K562 (cell line): ENCODE results near the gene SYVN1. TPM values are rescaled to one million over a fixed set of nuclear protein-coding genes. Genes with fewer than 3 reads are reported as not detected.

Experiments
- BACH1 ChIP-seq: fragments of 200-800 bp; sonication (Bioruptor generic); IDR thresholded peaks from 2 replicates; pipeline ENCODE4 v1.6.1; 2016; ENCODE audit warnings: missing genetic modification characterization, missing compliant biosample characterization
- CREBBP ChIP-seq: IDR thresholded peaks from one replicate; pipeline ENCODE4 v1.6.1; 2012; ENCODE audit warnings: low read depth, mild to moderate bottlenecking, control low read depth, inconsistent platforms, low read length
- CXXC5 ChIP-seq: fragments of 250-450 bp; sonication (Bioruptor Pico); IDR thresholded peaks from 2 replicates; pipeline ENCODE4 v1.8.0; 2022; ENCODE audit warnings: inconsistent platforms, mild to moderate bottlenecking, moderate library complexity
- E2F8 ChIP-seq: fragments of 450-650 bp; IDR thresholded peaks from 2 replicates; pipeline ENCODE4 v1.7.1; 2018; ENCODE audit warnings: mild to moderate bottlenecking, low read depth; ENCODE audit not compliant: partially characterized antibody
- ERF ChIP-seq: fragments of 450-650 bp; formaldehyde crosslinking; IDR thresholded peaks from 2 replicates; pipeline ENCODE4 v1.4.0; 2020; ENCODE audit warnings: mild to moderate bottlenecking, mixed read lengths
- GABPB2 ChIP-seq: fragments of 250-450 bp; sonication (Bioruptor Pico); conservative IDR thresholded peaks from 2 replicates; pipeline ENCODE4 v1.5.1; 2021; ENCODE audit warnings: mild to moderate bottlenecking
- JUNB ChIP-seq: fragments of 450-650 bp; formaldehyde crosslinking; conservative IDR thresholded peaks from 2 replicates; pipeline ENCODE4 v1.4.0; 2020; ENCODE audit warnings: mild to moderate bottlenecking
- MCM7 ChIP-seq, 2 experiments: fragments of 450-650 bp; IDR thresholded peaks; 2 replicates each; pipeline ENCODE4 v1.6.1; 2016 to 2018
- MLX ChIP-seq, 2 experiments: fragments of 450-650 bp in 1 of 2; sonication (generic) in 1 of 2; formaldehyde crosslinking; conservative IDR thresholded peaks; 2 replicates each; pipeline versions ENCODE4 v1.4.0 to v1.8.1; 2020 to 2022; ENCODE audit warnings: mild to moderate bottlenecking in 1 of 2, missing genetic modification reagents in 1 of 2
- NCOA6 ChIP-seq: fragments of 450-650 bp; IDR thresholded peaks from 2 replicates; pipeline ENCODE4 v1.6.1; 2017; ENCODE audit warnings: mild to moderate bottlenecking
- NFRKB ChIP-seq: fragments of 450-650 bp; IDR thresholded peaks from 2 replicates; pipeline ENCODE4 v1.6.1; 2016; ENCODE audit warnings: low read depth
- POLR2H ChIP-seq: IDR thresholded peaks from 2 replicates; pipeline ENCODE4 v1.6.1; 2016; ENCODE audit warnings: missing genetic modification characterization, low read depth, mild to moderate bottlenecking, control low read depth, missing compliant biosample characterization, moderate library complexity
- POLR3A ChIP-seq: IDR thresholded peaks from 2 replicates; pipeline ENCODE4 v1.6.1; 2011; ENCODE audit warnings: borderline replicate concordance, mild to moderate bottlenecking, moderate library complexity; ENCODE audit not compliant: insufficient read length, insufficient read depth; ENCODE audit errors: extremely low read depth
- SMAD2 ChIP-seq: fragments of 150-350 bp; IDR thresholded peaks from 2 replicates; pipeline ENCODE4 v1.6.1; 2014; ENCODE audit warnings: low read depth, mild to moderate bottlenecking, low read length
- SMARCA4 ChIP-seq: fragments of 450-650 bp; IDR thresholded peaks from 2 replicates; pipeline ENCODE4 v1.6.1; 2016
- THAP7 ChIP-seq: fragments of 250-450 bp; sonication (Bioruptor Pico); IDR thresholded peaks from 2 replicates; pipeline ENCODE4 v1.5.0; 2021
- ZNF175 ChIP-seq: fragments of 200-800 bp; sonication (Bioruptor generic); IDR thresholded peaks from 2 replicates; pipeline ENCODE4 v1.6.1; 2016; ENCODE audit warnings: low read depth, mild to moderate bottlenecking, missing genetic modification characterization, missing compliant biosample characterization
- ZNF384 ChIP-seq: IDR thresholded peaks from 2 replicates; pipeline ENCODE4 v1.6.1; 2012; ENCODE audit warnings: low read depth, low read length, improper control_type of control experiment
- ZNF395 ChIP-seq: fragments of 200-800 bp; sonication (Bioruptor generic); IDR thresholded peaks from 2 replicates; pipeline ENCODE4 v1.6.1; 2017; ENCODE audit warnings: missing genetic modification characterization, missing compliant biosample characterization
- ZNF408 ChIP-seq: fragments of 250-450 bp; sonication (Bioruptor Pico); IDR thresholded peaks from 2 replicates; pipeline ENCODE4 v1.4.0; 2020; ENCODE audit warnings: low read depth, mild to moderate bottlenecking, moderate library complexity
- ZNF79 ChIP-seq: fragments of 250-450 bp; sonication (Bioruptor Pico); IDR thresholded peaks from 2 replicates; pipeline ENCODE4 v1.4.0; 2020; ENCODE audit warnings: low read depth, mild to moderate bottlenecking, moderate library complexity
- polyA plus RNA-seq, 8 experiments: library from polyadenylated mRNA; depleted of rRNA in 4 of 8; stranded (reverse) in 5 of 8; unstranded in 3 of 8; fragments of >200 nt; fragmentation: Nextera tagmentation in 2 of 8; fragmentation: Illumina TruSeq in 1 of 8; extraction: Ambion mirVana in 2 of 8; extraction: Trizol in 1 of 8; gene quantifications; 2 replicates each; pipeline versions ENCODE4 v1.2.1 to v1.2.3, GENCODE V29; 2011 to 2014; ENCODE audit warnings: inconsistent platforms in 1 of 8, missing spikeins in 1 of 8
- total RNA-seq, 7 experiments: library from RNA; depleted of rRNA in 6 of 7; stranded (reverse); fragments of >200 nt in 6 of 7; fragmentation: Illumina TruSeq in 2 of 7; extraction: Trizol in 2 of 7; gene quantifications; 2 replicates each; pipeline versions ENCODE4 v1.2.1 to v1.2.3, GENCODE V29; 2011 to 2021; ENCODE audit warnings: low replicate concordance in 1 of 7

Gene SYVN1
- total and polyA plus RNA-seq, 9 of the 15 experiments (the other 6 are each of a cell fraction or from before 2014, with no cell fraction given), result 0.41 to 47.4 (median 9.9) TPM

- TF ChIP-seq CXXC5, result peak; percentile 88
- TF ChIP-seq ZNF395 (CRISPR knock-in tag), result peak; percentile 48; the same call in 1 of the 2 replicates
- TF ChIP-seq SMARCA4, result no peak
- TF ChIP-seq MCM7 (IDR thresholded peaks at IDR 0.05), result no peak
- no peak for TF ChIP-seq BACH1 (tag)
- peak; percentile 92 for TF ChIP-seq POLR2H (tag)
- no peak for TF ChIP-seq SMAD2
- TF ChIP-seq CREBBP, result no peak
- TF ChIP-seq MLX (CRISPR knock-in tag; conservative IDR thresholded peaks at IDR 0.05), result 0 out of 4 replicates have a peak, but pooled peaks of 1 of the 2 experiments have one; percentile 37
- TF ChIP-seq ERF (CRISPR knock-in tag), result no peak
- TF ChIP-seq POLR3A, result no peak
- no peak for TF ChIP-seq JUNB (CRISPR knock-in tag)
- TF ChIP-seq THAP7 (CRISPR knock-in tag), result peak; percentile 95
- TF ChIP-seq ZNF79 (CRISPR knock-in tag), result no peak
- peak; percentile 94 for TF ChIP-seq NFRKB
- no peak for TF ChIP-seq GABPB2
- no peak; the same call in 1 of the 2 replicates for TF ChIP-seq ZNF408 (CRISPR knock-in tag)
- peak; percentile 68; the same call in 1 of the 2 replicates for TF ChIP-seq ZNF175 (CRISPR knock-in tag)
- TF ChIP-seq ZNF384, result peak; percentile 87
- TF ChIP-seq NCOA6, result 0 out of 2 replicates have a peak, but pooled peaks have one; percentile 61
- peak; percentile 95 for TF ChIP-seq E2F8
These were observed 38.1 kb downstream of the SYVN1 start, which contains the start of gene VPS51 (continued) for GRCh38 chr11:65095974-65096806.
